Esophagus squamous epithelium (tissue), 4 donors: Measurements from ENCODE around the gene GLP1R.

ENCODE experiments used
- POLR2A ChIP-seq, 4 donors: fragments of 450-650 bp; IDR thresholded peaks; one replicate each; pipeline ENCODE4 v1.6.1; 2017; ENCODE audit warnings: antibody characterized with exemption in 4 of 4, mild to moderate bottlenecking in 4 of 4, moderate library complexity in 3 of 4
- TF ChIP-seq, protein P1 (sequence below), 6 experiments: fragments of 450-650 bp in 4 of 6; fragments of 200-600 bp in 2 of 6; sonication (generic) in 2 of 6; IDR thresholded peaks; one replicate each; pipeline ENCODE4 v1.5.1; 2016 to 2019; ENCODE audit warnings: antibody characterized with exemption in 6 of 6, mild to moderate bottlenecking in 4 of 6, moderate library complexity in 4 of 6

DNA sequence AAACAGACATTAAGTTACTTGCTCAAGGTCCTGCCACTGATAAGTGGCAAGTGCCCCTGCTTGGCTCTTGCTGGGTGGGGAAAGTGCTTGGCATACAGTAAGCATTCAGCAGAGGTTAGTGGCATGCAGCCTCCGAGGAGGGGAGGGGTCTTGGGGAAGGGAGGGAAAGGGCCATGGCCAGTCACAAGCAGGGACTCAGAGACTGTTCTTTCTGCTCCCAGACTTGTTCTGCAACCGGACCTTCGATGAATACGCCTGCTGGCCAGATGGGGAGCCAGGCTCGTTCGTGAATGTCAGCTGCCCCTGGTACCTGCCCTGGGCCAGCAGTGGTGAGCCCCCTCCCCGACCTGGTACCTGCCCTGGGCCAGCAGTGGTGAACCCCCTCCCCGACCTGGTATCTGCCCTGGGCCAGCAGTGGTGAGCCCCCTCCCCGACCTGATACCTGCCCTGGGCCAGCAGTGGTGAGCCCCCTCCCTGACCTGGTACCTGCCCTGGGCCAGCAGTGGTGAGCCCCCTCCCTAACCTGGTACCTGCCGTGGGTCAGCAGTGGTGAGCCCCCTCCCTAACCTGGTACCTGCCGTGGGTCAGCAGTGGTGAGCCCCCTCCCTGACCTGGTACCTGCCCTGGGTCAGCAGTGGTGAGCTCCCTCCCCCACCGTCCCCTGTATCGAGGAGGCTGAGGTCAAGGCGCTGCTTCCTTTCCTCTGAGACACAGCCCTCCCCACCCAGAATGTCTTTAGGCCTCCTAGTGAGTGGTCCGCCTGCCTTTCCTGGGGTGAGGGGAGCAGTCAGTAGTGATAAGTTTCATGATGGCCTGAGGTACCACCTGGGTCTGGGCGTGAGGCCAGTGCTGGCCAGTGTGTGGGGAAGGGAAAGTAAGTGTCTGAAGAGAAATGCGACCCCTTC is 8.9 kb downstream of the GLP1R start:
- TF ChIP-seq, protein P1, sequence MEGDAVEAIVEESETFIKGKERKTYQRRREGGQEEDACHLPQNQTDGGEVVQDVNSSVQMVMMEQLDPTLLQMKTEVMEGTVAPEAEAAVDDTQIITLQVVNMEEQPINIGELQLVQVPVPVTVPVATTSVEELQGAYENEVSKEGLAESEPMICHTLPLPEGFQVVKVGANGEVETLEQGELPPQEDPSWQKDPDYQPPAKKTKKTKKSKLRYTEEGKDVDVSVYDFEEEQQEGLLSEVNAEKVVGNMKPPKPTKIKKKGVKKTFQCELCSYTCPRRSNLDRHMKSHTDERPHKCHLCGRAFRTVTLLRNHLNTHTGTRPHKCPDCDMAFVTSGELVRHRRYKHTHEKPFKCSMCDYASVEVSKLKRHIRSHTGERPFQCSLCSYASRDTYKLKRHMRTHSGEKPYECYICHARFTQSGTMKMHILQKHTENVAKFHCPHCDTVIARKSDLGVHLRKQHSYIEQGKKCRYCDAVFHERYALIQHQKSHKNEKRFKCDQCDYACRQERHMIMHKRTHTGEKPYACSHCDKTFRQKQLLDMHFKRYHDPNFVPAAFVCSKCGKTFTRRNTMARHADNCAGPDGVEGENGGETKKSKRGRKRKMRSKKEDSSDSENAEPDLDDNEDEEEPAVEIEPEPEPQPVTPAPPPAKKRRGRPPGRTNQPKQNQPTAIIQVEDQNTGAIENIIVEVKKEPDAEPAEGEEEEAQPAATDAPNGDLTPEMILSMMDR (IDR thresholded peaks at IDR 0.05): no peak
- TF ChIP-seq POLR2A (IDR thresholded peaks at IDR 0.05): no peak
